ENCODE measurements around the gene CIZ1. TPM values are rescaled to one million over a fixed set of nuclear protein-coding genes. Genes with fewer than 3 reads are reported as not detected.

Gene CIZ1
- total and polyA plus RNA-seq, 9 of the 15 experiments (the other 6 are each of a cell fraction or from before 2014, with no cell fraction given), result 6.6 to 329 (median 87.8) TPM

DNA sequence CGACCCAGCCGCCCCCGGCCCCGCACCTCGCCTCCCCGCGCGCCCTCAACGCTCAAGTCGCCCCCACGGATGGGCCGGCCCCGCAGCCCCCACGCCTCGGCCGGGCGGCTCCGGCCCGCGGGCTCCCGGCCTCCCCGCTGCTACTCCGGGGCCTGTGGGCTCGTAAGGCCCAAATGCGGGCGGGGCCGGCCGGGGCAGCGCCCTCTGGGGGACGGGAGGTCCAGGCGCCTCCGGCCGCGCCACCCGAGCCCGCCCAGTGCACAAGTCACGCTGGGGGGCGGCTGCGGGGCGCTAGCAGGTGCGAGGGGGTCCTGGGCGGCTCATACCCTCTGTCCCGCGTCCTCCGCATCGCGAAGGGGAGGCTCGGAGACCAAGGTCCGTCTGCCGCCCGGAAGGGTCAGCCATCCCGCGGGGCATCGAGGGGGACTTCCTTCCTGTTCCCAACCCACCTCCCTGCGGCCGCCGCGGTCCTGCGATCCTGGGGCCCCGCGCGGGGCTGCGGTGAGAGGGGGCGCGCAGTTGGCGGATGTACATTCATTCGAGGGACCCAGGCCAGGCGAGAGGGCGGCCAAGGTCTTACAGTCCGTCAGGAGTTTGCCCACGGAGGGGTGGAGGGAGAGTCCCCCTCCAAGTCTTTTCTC is at the start of gene CIZ1 (continued):
- TF ChIP-seq ARHGAP35 (IDR thresholded peaks at IDR 0.05; ENCODE audit: partially characterized antibody), result no peak
- no peak for TF ChIP-seq ATF7 (IDR thresholded peaks at IDR 0.05)
- no peak for TF ChIP-seq U2AF2 (optimal IDR thresholded peaks at IDR 0.05; ENCODE audit: low read depth, low read length)
- TF ChIP-seq SIN3A (IDR thresholded peaks at IDR 0.05; ENCODE audit: borderline replicate concordance in 2 of 2, control insufficient read depth in 1 of 2, low read depth in 2 of 2, low read length in 2 of 2), result peak; percentile 90 to 98
- TF ChIP-seq SREBF2 (CRISPR knock-in tag; IDR thresholded peaks at IDR 0.05), result no peak
- peak; percentile 63 for TF ChIP-seq PCBP2 (IDR thresholded peaks at IDR 0.05; ENCODE audit: low read depth, low read length, poor library complexity, severe bottlenecking)
- TF ChIP-seq, protein P1, sequence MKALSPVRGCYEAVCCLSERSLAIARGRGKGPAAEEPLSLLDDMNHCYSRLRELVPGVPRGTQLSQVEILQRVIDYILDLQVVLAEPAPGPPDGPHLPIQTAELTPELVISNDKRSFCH (CRISPR knock-in tag; IDR thresholded peaks at IDR 0.05), result no peak
- TF ChIP-seq, protein P1 (tag; IDR thresholded peaks at IDR 0.05), result peak; percentile 95
- peak; percentile 48; the same call in 1 of the 2 replicates for TF ChIP-seq DIDO1 (tag; IDR thresholded peaks at IDR 0.05; ENCODE audit: low read depth)
- no peak for TF ChIP-seq MBD2 (IDR thresholded peaks at IDR 0.05; ENCODE audit: borderline replicate concordance, low read depth)
- TF ChIP-seq ZKSCAN8 (CRISPR knock-in tag; IDR thresholded peaks at IDR 0.05), result no peak
- TF ChIP-seq CBX3 (IDR thresholded peaks at IDR 0.05; ENCODE audit: borderline replicate concordance in 1 of 2, low read length in 2 of 2), result peak in 1 of 2 experiments; percentile 46; a peak in 1 of 3 replicates
- peak; percentile 79 for TF ChIP-seq BHLHE40 (IDR thresholded peaks at IDR 0.05; ENCODE audit: low read length)
- no peak for TF ChIP-seq ZNF507 (tag; conservative IDR thresholded peaks at IDR 0.05)
- TF ChIP-seq ZNF174 (CRISPR knock-in tag; IDR thresholded peaks at IDR 0.05), result peak; percentile 55; the same call in 1 of the 2 replicates
- no peak for TF ChIP-seq TCF3 (CRISPR knock-in tag; IDR thresholded peaks at IDR 0.05)
- TF ChIP-seq, protein P2, sequence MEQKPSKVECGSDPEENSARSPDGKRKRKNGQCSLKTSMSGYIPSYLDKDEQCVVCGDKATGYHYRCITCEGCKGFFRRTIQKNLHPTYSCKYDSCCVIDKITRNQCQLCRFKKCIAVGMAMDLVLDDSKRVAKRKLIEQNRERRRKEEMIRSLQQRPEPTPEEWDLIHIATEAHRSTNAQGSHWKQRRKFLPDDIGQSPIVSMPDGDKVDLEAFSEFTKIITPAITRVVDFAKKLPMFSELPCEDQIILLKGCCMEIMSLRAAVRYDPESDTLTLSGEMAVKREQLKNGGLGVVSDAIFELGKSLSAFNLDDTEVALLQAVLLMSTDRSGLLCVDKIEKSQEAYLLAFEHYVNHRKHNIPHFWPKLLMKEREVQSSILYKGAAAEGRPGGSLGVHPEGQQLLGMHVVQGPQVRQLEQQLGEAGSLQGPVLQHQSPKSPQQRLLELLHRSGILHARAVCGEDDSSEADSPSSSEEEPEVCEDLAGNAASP (IDR thresholded peaks at IDR 0.05), result no peak
- 0 out of 2 replicates have a peak, but pooled peaks have one; percentile 8 for TF ChIP-seq ZNF134 (CRISPR knock-in tag; conservative IDR thresholded peaks at IDR 0.05)
- TF ChIP-seq MAFF (IDR thresholded peaks at IDR 0.05; ENCODE audit: low read length), result no peak
- TF ChIP-seq HDAC8 (tag; IDR thresholded peaks at IDR 0.05), result peak; percentile 92
- no peak for TF ChIP-seq SMARCB1 (IDR thresholded peaks at IDR 0.05; ENCODE audit: insufficient read length, low read depth)
- TF ChIP-seq, protein P3, sequence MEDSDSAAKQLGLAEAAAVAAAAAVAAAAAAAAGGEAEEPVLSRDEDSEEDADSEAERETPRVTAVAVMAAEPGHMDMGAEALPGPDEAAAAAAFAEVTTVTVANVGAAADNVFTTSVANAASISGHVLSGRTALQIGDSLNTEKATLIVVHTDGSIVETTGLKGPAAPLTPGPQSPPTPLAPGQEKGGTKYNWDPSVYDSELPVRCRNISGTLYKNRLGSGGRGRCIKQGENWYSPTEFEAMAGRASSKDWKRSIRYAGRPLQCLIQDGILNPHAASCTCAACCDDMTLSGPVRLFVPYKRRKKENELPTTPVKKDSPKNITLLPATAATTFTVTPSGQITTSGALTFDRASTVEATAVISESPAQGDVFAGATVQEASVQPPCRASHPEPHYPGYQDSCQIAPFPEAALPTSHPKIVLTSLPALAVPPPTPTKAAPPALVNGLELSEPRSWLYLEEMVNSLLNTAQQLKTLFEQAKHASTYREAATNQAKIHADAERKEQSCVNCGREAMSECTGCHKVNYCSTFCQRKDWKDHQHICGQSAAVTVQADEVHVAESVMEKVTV (CRISPR knock-in tag; IDR thresholded peaks at IDR 0.05), result no peak
- peak in 1 of 2 experiments; percentile 93; a peak in 2 of 4 replicates for TF ChIP-seq RCOR1 (IDR thresholded peaks at IDR 0.05; ENCODE audit: borderline replicate concordance in 1 of 2, low read depth in 2 of 2, low read length in 2 of 2)
- TF ChIP-seq RBM14 (IDR thresholded peaks at IDR 0.05; ENCODE audit: borderline replicate concordance, insufficient read depth, low read depth, low read length), result 0 out of 2 replicates have a peak, but pooled peaks have one; percentile 82
- peak; percentile 99 for TF ChIP-seq FUS (optimal IDR thresholded peaks at IDR 0.05; ENCODE audit: low read depth, low read length)
- TF ChIP-seq ESRRB (CRISPR knock-in tag; IDR thresholded peaks at IDR 0.05; ENCODE audit: borderline replicate concordance), result no peak
- no peak for TF ChIP-seq ZFP30 (CRISPR knock-in tag; IDR thresholded peaks at IDR 0.05; ENCODE audit: borderline replicate concordance)

All from K562 (cell line).